Measurements from ENCODE around the gene OGDH. TPM values are rescaled to one million over a fixed set of nuclear protein-coding genes. Genes with fewer than 3 reads are reported as not detected.

The OGDH gene
- total RNA-seq, 2 donors from 2014 or later: 36.1 to 46.1 TPM

DNA sequence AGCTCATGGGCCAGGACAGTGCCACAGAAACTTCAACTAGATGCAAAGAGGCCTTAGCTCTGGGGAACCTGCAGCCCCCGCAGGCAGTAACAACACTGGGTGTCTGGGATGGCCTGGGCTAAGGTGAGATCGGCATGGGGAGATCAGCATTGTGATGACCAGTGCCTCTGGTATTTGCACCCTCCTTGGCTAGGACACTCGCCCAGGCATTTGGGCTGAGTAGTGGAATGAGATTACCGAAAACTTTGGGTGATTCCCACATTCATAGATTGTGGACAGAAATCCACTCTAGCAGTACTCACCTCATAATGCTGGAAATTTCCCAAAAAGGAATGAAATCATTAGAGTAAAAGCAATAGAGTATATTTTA lies 71.7 kb downstream of the OGDH start:
- H3K4me3 ChIP-seq: no peak overlapping the region
- peaks cover 0 to 13% of the 10 kb centered on the region in 2 donors for H3K36me3 ChIP-seq (replicated peaks in 1 of 2; ENCODE audit: insufficient read depth in 1 of 2, low read depth in 2 of 2)
- H3K4me1 ChIP-seq: no peaks in the 10 kb centered on the region
- no peaks in the 10 kb centered on the region for H3K27me3 ChIP-seq
- WGBS, 2 donors: 90 to 100% methylated on average over 3 to 4 of the region's 4 CpGs
- ATAC-seq (no peak), DNase-seq (no peak)
- TF ChIP-seq POLR2A (IDR thresholded peaks at IDR 0.05) (no peak), CTCF (IDR thresholded peaks at IDR 0.05) (no peak)
- intact Hi-C loops (cut with DNase I): no loop called here
- no peaks in the 10 kb centered on the region for H3K9me3 ChIP-seq
- H3K27ac ChIP-seq: no peak overlapping the region

DNA sequence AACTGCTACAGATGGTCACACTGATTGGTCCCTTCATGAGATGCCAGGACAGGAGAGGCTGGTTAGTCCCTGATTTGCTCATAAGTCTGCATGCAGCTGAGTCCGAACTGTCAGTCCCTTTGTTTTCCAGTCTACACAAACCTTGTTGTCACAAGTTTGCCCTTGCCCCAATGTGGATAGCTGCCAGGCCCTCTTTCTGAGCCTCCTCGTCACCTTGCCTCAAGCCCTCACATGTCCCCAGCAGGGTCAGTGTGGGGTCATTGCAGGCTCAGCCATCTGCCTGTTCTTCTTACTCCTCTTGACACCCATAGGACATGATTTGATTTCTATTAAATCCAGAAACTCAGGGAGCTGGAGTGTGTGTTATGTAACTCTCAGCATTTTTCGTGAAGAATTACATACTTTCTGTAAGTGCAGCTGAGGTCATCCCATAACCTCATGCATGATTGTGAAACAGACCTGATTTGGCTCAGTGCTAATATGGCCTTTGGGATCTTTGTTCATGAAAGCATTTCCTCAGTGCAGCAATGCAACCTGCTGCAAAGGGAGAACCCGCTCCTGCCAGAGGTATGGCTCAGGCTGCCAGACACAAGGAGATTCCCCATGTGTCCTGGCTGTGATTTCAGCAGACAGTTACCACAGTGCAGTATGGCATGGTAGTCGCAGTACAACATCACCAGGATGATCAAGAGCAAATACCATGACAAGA lies 72.2 kb downstream of the OGDH start:
- WGBS, 2 donors: 79 to 91% methylated on average over 5 of the region's 5 CpGs
- DNase-seq (no peak), ATAC-seq (peak; percentile 45)
- intact Hi-C loops (cut with DNase I): no loop called here
- Histone ChIP-seq H3K27me3 (no peaks in the 10 kb centered on the region), H3K36me3 (replicated peaks in 1 of 2; ENCODE audit: insufficient read depth in 1 of 2, low read depth in 2 of 2) (peaks cover 0 to 15% of the 10 kb centered on the region in 2 donors), H3K27ac (no peak overlapping the region), H3K4me1 (no peaks in the 10 kb centered on the region), H3K9me3 (no peaks in the 10 kb centered on the region), H3K4me3 (no peak overlapping the region)
- TF ChIP-seq POLR2A (IDR thresholded peaks at IDR 0.05) (no peak), CTCF (IDR thresholded peaks at IDR 0.05) (no peak)

- H3K4me1 ChIP-seq: no peaks in the 10 kb centered on the region
- DNase-seq (no peak), ATAC-seq (no peak)
- no peaks in the 10 kb centered on the region for H3K27me3 ChIP-seq
- TF ChIP-seq CTCF (IDR thresholded peaks at IDR 0.05): no peak
- intact Hi-C loops (cut with DNase I): no loop called here
- 95% methylated on average over 9 of the region's 9 CpGs for WGBS, 2 donors
- H3K36me3 ChIP-seq (replicated peaks in 1 of 2; ENCODE audit: insufficient read depth in 1 of 2, low read depth in 2 of 2): peaks cover 0 to 5% of the 10 kb centered on the region in 2 donors
- H3K27ac ChIP-seq: no peak overlapping the region
- no peak overlapping the region for H3K4me3 ChIP-seq
- no peaks in the 10 kb centered on the region for H3K9me3 ChIP-seq
Measured at GRCh38 chr7:44681645-44682044, 75.2 kb downstream of the OGDH start.

DNA sequence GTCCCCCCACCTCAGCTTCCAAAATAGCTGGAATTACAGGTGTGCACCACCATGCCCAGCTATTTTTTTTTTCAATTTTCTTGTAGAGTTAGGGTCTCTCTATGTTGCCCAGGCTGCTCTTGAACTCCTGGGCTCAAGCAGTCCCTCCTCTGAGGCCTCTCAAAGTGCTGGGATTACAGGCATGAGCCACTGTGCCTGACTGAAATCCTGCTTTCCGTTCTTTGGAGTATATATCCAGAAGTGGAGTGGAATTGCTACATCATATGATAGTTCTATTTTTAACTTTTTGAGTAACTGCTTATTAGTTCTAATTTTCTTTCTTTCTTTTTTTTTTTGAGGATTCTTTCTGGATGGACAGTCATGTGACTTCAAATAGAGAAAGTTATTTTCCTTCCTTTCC lies 79.3 kb downstream of the OGDH start:
- no peak for ATAC-seq
- no peaks in the 10 kb centered on the region for H3K9me3 ChIP-seq

More for the DNA sequence above, 79.3 kb downstream of the OGDH start:
- Histone ChIP-seq H3K36me3 (replicated peaks in 1 of 2; ENCODE audit: insufficient read depth in 1 of 2, low read depth in 2 of 2) (peaks cover 0 to 7% of the 10 kb centered on the region in 2 donors), H3K27me3 (no peaks in the 10 kb centered on the region), H3K4me3 (no peak overlapping the region), H3K27ac (no peak overlapping the region), H3K4me1 (no peaks in the 10 kb centered on the region)
- WGBS, 2 donors: 80 to 89% methylated on average over 1 of the region's 1 CpG
- intact Hi-C loops (cut with DNase I): no loop called here
- TF ChIP-seq POLR2A (IDR thresholded peaks at IDR 0.05) (no peak), CTCF (IDR thresholded peaks at IDR 0.05) (no peak)
- DNase-seq: no peak
